Mesodermal cell (in vitro differentiated cells): Measurements from ENCODE around the gene GTF2IRD1.
"Not testable (repeated sequence)": the region's sequence is repeated elsewhere in the genome, so short reads cannot be mapped to it uniquely, and the experiment has no call there.

Experiments
- H3K27ac ChIP-seq: 2 replicates; pipeline ENCODE4 v1.7.0; 2013; ENCODE audit warnings: mild to moderate bottlenecking, low read depth, low read length, moderate library complexity; ENCODE audit not compliant: severe bottlenecking
- H3K36me3 ChIP-seq: 2 replicates; pipeline ENCODE4 v1.7.1; 2013; ENCODE audit warnings: mild to moderate bottlenecking, low read length, moderate library complexity; ENCODE audit not compliant: control insufficient read depth, insufficient read depth
- H3K4me1 ChIP-seq: one replicate; pipeline ENCODE4 v1.7.1; 2013; ENCODE audit warnings: mild to moderate bottlenecking, low read length; ENCODE audit not compliant: insufficient read depth, control insufficient read depth, poor library complexity, severe bottlenecking
- H3K4me3 ChIP-seq: 2 replicates; pipeline ENCODE4 v1.7.0; 2013; ENCODE audit warnings: low read length, control low read depth, mild to moderate bottlenecking; ENCODE audit not compliant: insufficient read depth, poor library complexity, severe bottlenecking; ENCODE audit errors: extremely low read depth
- H3K9me3 ChIP-seq: 2 replicates; pipeline ENCODE4 v1.7.1; 2013; ENCODE audit warnings: mild to moderate bottlenecking, low read length, moderate library complexity; ENCODE audit not compliant: control insufficient read depth
- WGBS, 2 experiments: methylation state at CpG; one replicate each; pipeline ENCODE4 v1.1.5; 2013; ENCODE audit warnings: missing lambda C conversion rate in 2 of 2; ENCODE audit not compliant: insufficient coverage in 2 of 2; 5-methylcytosine and 5-hydroxymethylcytosine counted together

The GTF2IRD1 gene

DNA sequence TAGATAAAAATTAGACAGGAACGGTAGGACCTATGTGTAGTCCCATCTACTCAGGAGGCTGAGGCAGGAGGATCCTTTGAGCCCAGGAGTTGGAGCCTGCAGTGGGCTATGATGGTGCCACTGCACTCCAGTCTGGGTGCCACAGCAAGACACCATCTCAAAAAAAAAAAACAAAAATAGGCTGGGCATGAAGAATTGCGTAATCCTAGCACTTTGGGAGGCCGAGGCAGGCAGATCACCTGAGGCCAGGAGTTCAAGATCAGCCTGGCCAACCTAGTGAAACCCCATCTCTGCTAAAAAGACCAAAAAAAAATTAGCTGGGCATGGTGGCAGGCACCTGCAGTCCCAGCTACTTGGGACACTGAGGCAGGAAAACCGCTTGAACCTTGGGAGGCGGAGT is 88.2 kb downstream of the GTF2IRD1 start:
- not testable (repeated sequence) for H3K9me3 ChIP-seq, H3K4me1 ChIP-seq, H3K4me3 ChIP-seq, H3K27ac ChIP-seq
- 88 to 93% methylated on average over 3 to 5 of the region's 5 CpGs for WGBS, 2 experiments
- peaks cover 51% of the 10 kb centered on the region for H3K36me3 ChIP-seq

DNA sequence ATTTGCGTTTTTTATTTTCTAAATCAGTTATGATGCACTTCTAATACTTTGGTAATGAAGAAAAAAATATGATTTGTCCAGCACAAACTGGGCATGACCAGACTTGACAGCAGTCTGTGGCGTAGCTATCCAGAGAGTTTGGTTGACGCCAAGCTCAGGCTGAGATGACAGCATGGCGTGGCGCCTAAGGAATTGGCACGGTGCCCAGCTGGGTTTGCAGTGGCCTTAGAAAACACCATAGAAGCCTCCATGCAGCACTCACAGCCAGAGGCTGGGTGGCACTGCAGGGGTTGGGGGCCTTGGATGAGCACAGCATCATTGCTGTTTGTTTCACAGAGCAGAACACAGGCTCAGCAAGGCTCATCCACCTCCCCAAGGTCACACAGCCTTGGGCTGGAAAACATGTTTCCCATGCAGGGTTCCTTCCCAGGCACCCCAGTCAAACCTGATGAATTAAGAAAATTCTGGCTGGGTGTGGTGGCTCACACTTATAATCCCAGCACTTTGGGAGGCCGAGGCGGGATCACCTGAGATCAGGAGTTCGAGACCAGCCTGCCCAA is 88.9 kb downstream of the GTF2IRD1 start:
- WGBS, 2 experiments = 91 to 95% methylated on average over 5 to 6 of the region's 9 CpGs
- Histone ChIP-seq H3K27ac (no peak overlapping the region), H3K4me1 (peaks cover 7% of the 10 kb centered on the region), H3K36me3 (peaks cover 56% of the 10 kb centered on the region), H3K9me3 (no peaks in the 10 kb centered on the region), H3K4me3 (no peak overlapping the region)

DNA sequence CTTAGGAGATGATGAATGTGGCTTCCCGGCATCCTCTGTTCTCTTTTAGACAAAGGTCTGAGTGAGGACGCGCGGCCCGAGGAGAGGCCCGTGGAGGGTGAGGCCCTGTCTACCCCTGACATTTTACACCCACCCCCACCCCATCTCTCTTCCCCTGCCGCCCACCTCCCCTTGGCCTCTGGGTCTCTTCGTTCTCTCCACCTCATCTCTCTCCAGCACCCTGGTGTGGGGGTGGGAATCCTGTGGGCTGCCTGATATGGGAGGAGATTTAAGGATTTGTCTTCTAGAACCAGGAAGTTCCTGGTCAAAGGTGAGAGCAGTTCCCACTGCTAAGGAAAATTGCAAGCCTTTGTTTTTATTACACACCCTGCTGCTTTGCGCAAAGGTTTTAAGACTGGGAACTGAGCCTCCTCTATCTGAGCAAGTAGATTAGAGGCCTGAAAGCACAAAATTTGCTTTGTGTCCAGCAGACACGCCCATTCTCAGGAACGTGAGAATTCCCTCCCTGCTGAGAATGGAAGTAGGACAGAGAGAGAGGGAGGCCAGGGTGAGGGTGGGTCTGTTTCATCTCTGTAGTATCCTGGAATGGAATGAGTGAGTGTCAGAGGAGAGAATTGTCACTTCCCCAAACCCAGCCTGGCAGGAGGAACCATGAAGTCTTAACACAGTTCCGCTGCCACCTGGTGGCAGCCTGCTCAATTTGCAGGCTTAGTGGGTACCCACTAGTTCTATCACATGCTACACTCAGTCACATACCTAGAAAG is 91.2 kb downstream of the GTF2IRD1 start:
- peaks cover 7% of the 10 kb centered on the region for H3K4me1 ChIP-seq
- H3K9me3 ChIP-seq = no peaks in the 10 kb centered on the region
- 72 to 82% methylated on average over 4 to 8 of the region's 12 CpGs for WGBS, 2 experiments
- H3K27ac ChIP-seq = peak overlapping the region; percentile 29
- no peak overlapping the region for H3K4me3 ChIP-seq
- H3K36me3 ChIP-seq = peaks cover 62% of the 10 kb centered on the region

DNA sequence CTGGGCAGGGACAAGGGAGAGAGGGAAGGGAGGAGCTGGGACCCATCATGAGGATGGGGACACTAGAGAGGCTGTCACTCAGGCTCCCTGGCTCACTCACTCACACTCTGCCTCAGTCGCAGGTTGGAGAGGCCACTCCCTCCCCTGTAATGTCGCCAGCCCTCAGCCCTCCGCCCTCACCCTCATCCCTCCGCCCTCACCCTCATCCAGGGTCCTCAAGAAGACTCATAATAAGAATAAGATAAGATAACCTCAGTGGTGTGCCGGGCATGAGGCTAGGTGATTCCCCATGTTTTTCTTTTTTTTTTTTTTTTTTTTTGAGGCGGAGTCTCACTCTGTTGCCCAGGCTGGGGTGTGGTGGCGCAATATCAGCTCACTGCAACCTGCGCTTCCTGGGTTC is 92.2 kb downstream of the GTF2IRD1 start:
- no peak overlapping the region for H3K27ac ChIP-seq
- H3K4me3 ChIP-seq = no peak overlapping the region
- peaks cover 61% of the 10 kb centered on the region for H3K36me3 ChIP-seq
- H3K9me3 ChIP-seq = no peaks in the 10 kb centered on the region
- H3K4me1 ChIP-seq = peaks cover 7% of the 10 kb centered on the region
- 88 to 100% methylated on average over 3 of the region's 8 CpGs for WGBS, 2 experiments

DNA sequence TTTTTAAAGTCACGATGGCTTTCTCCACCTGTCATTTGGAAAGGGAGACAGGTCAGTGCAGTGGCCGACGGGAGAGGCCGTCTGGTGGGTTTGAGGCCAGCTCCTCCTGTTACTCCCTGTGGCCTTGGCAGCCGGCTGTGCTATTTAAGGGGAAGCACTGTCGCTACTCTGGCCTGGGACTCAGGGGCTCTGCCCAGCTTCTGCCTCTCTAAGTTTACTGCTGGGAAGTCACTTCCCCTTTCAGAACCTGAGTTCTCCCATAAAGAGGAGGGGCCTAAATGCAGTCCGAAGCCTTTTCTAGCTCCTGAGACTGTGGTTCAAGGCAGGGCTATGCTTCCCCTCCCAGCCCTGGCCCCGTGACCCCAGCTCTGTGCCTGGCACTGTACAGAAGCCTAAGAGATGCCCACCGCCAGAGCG is 99.9 kb downstream of the GTF2IRD1 start:
- WGBS, 2 experiments = 87 to 96% methylated on average over 5 to 6 of the region's 10 CpGs
- not testable (repeated sequence) for H3K4me1 ChIP-seq, H3K27ac ChIP-seq, H3K4me3 ChIP-seq, H3K9me3 ChIP-seq
- H3K36me3 ChIP-seq = peaks cover 44% of the 10 kb centered on the region

DNA sequence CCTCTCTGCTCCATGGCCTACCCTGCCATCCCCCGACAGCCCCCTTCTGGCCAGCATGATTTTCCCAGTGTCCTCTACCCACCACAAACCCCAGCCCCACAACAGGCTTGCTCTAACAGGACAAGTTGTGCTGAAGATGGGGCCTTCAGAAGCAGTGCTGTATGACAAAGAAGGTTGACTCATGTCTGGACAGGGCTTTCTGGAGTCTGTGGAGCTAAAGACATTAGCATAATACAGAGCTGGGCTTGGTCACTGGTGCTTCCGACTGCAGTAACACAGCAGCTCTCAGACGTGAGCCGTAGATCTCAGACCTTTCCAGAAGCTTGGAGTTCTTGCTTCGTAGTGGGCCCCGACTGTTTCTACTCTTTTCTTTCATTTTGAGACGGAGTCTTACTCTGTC is 100.5 kb downstream of the GTF2IRD1 start:
- no peaks in the 10 kb centered on the region for H3K4me1 ChIP-seq
- H3K9me3 ChIP-seq = no peaks in the 10 kb centered on the region
- no peak overlapping the region for H3K27ac ChIP-seq
- WGBS, 2 experiments = 93 to 97% methylated on average over 6 to 7 of the region's 7 CpGs
- peaks cover 48% of the 10 kb centered on the region for H3K36me3 ChIP-seq
- no peak overlapping the region for H3K4me3 ChIP-seq

DNA sequence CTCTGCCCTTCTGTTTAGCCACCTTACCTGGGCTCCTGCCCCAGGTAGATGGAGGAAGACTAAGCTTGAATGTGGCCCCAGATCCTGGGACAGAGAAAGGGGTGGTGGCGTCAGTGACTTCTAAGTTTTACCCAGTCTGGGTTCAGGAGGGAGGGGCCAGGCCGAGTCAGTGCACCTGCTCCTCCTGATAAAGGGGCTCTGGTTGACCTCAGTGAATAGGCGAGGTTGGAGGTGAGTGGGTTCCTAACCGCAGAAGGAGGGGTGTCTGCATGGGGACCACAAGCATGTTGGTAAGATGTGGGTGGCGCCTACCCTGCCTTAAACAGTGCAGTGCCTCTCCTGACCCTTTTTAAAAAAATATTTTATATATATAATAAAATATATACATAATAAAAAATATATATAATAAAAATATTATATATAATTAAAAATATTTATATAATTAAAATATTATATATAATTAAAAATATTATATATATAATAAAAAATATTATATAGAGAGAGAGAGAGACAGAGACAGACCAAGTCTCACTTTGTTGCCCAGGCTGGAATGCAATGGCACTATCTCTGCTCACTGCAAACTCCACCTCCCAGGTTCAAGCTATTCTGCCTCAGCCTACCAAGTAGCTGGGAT is 106.5 kb downstream of the GTF2IRD1 start:
- no peak overlapping the region for H3K27ac ChIP-seq
- no peaks in the 10 kb centered on the region for H3K4me1 ChIP-seq
- H3K36me3 ChIP-seq = peaks cover 73% of the 10 kb centered on the region
- WGBS, 2 experiments = 100% methylated on average over 2 to 4 of the region's 5 CpGs
- H3K4me3 ChIP-seq = no peak overlapping the region
- no peaks in the 10 kb centered on the region for H3K9me3 ChIP-seq

DNA sequence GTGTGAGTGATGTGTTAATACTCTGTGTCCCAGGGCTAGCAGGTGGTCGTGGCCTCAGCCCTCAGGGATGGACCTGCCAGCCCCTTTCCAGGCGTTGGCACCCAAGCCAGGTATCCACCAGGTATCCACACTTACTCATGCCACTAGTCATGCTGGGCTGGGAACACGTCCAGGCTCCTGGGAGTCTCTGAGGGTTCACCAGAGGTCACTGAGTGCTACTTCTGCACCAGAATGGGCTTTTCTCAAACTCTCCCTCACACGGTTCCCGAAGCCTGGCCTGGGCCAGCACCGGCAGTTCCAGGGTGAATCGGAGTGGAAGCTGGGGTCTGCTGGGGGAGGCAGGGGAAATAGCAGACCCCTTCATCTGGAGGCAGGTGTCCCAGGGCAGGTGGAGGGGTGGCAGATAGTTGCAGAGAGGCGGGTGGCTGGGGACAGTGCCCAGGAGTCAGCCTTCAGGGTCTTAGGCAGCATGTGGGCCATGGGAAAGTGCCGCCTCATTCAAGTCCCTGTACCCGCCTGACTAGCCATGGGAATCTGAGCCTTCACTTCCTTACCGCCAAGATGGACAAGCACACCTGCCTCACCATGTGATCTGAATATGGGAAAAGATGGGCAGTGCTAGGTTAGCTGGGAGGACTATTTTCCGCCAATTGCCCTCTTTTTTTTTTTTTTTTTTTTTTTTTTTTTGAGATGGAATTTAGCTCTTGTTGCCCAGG is 108.3 kb downstream of the GTF2IRD1 start:
- 91 to 96% methylated on average over 4 to 8 of the region's 12 CpGs for WGBS, 2 experiments
- Histone ChIP-seq H3K9me3 (no peaks in the 10 kb centered on the region), H3K4me3 (no peak overlapping the region), H3K27ac (no peak overlapping the region), H3K4me1 (no peaks in the 10 kb centered on the region), H3K36me3 (peaks cover 69% of the 10 kb centered on the region)

DNA sequence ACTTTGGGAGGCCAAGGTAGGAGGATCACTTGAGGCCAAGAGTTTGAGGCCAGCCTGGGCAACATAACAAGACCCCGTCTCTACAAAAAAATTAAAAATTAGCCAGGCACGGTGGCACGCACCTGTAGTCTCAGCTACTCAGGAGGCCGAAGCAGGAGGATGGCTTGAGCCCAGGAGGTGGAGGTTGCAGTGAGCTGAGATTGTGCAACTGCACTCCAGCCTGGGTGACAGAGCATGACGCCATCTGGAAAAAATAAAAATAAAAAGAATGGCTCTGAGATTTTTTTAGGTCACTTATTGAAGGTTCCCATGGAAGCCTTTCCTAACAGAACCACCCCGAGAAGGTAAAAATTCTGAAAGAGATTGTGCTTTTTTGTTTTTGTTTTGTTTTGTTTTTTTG is 109.9 kb downstream of the GTF2IRD1 start:
- not testable (repeated sequence) for H3K9me3 ChIP-seq, H3K4me1 ChIP-seq, H3K4me3 ChIP-seq, H3K27ac ChIP-seq
- 92 to 98% methylated on average over 5 to 6 of the region's 6 CpGs for WGBS, 2 experiments
- peaks cover 58% of the 10 kb centered on the region for H3K36me3 ChIP-seq

DNA sequence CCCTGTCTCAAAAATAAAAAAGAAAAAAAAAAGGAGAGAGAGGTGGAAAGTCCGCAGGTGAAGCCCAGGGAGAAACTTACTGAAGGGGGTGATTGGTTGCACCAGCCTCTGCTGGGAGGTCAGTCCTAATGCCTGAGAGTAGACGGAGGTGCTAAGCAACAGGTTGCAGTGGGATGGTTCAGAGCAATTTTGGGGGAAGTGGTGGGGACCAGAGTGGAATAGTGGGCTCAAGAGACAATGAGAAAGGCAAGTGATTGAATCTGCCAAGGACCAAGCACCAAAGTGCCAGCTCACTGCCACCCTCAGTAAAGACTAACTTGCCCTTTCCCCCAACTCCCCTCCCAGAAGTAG is 113.6 kb downstream of the GTF2IRD1 start:
- Histone ChIP-seq H3K4me1 (peaks cover 4% of the 10 kb centered on the region), H3K36me3 (peaks cover 33% of the 10 kb centered on the region), H3K9me3 (no peaks in the 10 kb centered on the region), H3K27ac (no peak overlapping the region), H3K4me3 (no peak overlapping the region)
- 94 to 100% methylated on average over 2 of the region's 2 CpGs for WGBS, 2 experiments
